Stimulated activated CD4-positive, alpha-beta T cell treated with anti-CD3 and anti-CD28 coated beads, Interleukin-4, amount 100 ng/mL, for 1 hour (primary cell): Measurements from ENCODE around the gene ZSCAN26.

ENCODE experiments used
- DNase-seq: peaks from one replicate; pipeline ENCODE4 v3.0.0-alpha.2; 2020

ZSCAN26 gene

DNA sequence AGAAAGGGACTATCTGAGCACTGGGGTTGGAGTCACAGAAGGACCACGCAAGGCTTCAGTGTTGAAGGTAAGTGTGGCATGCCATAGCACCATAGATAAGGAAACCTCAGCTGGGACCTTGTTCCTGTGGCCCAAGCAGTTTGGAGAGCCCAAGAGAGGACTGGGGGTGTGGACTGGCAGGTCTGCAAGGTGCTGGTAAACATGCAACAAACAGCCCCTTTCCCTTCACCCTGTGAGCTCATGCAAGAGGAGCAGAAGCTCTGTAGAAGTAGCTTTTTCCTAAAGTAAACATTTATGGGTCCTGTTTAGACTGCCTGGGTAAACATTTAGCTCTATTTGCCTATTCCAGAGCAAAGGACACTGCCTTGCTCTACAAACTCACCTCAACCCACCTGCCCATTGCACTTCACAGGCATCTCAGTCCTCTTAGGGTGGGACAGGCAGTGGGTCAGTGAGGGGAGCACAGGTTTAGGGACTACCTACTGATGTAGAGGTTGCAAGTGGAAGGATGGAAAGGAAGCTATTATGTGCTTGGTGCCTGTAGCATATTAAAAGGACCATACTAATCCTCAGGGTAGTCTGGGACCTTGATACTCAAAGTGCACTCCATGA is 57.0 kb downstream of the ZSCAN26 start:
- no peak for DNase-seq

DNA sequence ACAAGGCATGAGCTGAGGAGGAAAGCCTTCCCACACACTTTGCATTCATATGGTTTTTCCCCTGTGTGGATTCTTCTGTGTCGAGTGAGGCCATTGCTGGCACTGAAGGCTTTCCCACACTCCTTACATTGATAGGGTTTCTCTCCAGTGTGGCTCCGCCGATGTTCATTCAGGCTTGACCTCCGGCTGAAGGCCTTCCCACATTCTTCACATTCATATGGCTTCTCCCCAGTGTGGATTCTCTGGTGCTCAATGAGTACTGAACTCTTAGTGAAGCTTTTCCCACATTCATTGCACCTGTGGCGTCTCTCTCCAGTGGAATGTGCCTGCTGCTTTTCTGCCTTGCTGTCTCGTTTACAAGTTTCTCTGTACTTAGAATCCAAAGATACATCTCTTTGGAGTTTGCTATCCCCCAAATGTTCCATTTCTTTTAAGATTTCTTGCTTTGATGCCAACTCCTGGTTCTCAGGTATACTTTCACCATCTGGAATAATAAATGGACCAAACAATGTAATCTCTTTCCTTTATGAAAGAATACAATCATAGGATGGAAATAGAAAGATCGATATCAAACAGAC is 59.5 kb downstream of the ZSCAN26 start:
- no peak for DNase-seq
